KOPT-K1 (cell line): ENCODE data around the gene RNPC3.
A peak's percentile ranks its signal among the peaks of the same experiment; 100 is the strongest.

ENCODE experiments used
- H3K27ac ChIP-seq: fragments of 200-600 bp; sonication (generic); 2 replicates; pipeline ENCODE4 v1.5.1; 2016; ENCODE audit warnings: antibody characterized with exemption, mild to moderate bottlenecking, low read depth, low read length; ENCODE audit not compliant: poor library complexity, severe bottlenecking
- H3K36me3 ChIP-seq: fragments of 200-600 bp; sonication (generic); 2 replicates; pipeline ENCODE4 v1.5.1; 2017; ENCODE audit warnings: antibody characterized with exemption, mild to moderate bottlenecking, low read length, moderate library complexity; ENCODE audit not compliant: insufficient read depth
- H3K9me3 ChIP-seq: fragments of 200-600 bp; sonication (generic); 2 replicates; pipeline ENCODE4 v1.5.1; 2017; ENCODE audit warnings: antibody characterized with exemption, low read length, mild to moderate bottlenecking; ENCODE audit not compliant: insufficient read depth, poor library complexity, severe bottlenecking

Gene RNPC3, protein sequence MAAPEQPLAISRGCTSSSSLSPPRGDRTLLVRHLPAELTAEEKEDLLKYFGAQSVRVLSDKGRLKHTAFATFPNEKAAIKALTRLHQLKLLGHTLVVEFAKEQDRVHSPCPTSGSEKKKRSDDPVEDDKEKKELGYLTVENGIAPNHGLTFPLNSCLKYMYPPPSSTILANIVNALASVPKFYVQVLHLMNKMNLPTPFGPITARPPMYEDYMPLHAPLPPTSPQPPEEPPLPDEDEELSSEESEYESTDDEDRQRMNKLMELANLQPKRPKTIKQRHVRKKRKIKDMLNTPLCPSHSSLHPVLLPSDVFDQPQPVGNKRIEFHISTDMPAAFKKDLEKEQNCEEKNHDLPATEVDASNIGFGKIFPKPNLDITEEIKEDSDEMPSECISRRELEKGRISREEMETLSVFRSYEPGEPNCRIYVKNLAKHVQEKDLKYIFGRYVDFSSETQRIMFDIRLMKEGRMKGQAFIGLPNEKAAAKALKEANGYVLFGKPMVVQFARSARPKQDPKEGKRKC

DNA sequence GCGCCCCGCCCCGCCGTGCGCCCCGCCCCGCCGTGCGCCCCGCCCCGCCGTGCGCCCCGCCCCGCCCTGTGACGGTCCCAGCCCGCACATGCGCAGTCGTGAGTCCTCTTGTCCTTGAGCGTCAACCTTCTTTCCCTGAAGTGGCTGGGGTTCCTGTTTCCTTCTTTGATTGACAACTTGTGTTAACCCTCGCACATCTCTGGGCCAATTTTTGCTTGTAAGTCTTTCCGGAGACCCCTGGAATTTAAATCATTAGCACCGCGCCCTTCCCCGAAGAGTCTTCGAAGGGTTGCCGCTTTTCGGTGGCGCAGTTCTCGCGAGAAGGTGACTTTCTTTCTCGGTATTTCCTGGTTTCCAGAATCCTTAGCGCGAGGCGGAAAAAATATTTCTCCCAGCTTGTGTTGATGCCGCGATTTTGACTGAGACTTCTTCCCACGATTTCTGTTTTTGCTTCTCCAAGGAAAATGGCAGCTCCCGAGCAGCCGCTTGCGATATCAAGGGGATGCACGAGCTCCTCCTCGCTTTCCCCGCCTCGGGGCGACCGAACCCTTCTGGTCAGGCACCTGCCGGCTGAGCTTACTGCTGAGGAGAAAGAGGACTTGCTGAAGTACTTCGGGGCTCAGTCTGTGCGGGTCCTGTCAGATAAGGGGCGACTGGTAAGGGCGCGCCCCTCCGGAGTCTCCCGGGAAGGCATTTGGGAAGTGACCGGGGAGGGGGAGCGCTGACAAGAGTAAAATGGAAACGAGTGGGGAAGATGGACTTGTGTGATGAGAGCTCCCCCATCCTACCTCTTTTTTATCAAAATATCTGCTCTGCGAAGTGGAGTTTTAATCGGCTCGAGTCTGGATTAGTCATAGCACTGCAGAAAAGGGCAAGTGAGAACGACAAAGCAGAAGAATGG lies at the start of gene RNPC3:
TSS of gene RNPC3 (plus strand) at position 93 of the 901 bp plus-strand sequence. CDS start at position 465, 372 bp downstream.
- Histone ChIP-seq H3K36me3 (peaks cover 32% of the 10 kb centered on the region), H3K9me3 (no peaks in the 10 kb centered on the region), H3K27ac (peak within 1 kb of the TSS; percentile 90)

DNA sequence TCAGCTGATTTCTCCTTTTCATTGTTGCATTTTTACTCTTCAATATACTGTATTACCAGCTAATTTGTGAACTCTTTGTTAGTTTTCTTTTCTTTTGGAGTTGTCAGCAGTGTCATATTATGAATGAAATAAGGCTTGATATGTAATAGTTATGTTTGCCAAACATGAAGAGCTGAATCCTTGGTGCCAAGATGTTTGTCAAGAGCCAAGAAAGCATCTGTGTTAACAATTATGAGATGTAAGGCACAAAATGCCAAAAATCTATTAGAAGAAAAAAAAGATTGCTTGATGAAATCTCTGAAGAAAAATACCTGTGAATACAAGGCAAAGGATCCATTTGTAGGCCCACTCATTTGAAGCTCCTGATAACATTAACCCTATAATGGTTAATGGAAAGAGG lies 48.4 kb upstream of the RNPC3 start:
- Histone ChIP-seq H3K36me3 (no peaks in the 10 kb centered on the region), H3K9me3 (no peaks in the 10 kb centered on the region), H3K27ac (no peak overlapping the region)

DNA sequence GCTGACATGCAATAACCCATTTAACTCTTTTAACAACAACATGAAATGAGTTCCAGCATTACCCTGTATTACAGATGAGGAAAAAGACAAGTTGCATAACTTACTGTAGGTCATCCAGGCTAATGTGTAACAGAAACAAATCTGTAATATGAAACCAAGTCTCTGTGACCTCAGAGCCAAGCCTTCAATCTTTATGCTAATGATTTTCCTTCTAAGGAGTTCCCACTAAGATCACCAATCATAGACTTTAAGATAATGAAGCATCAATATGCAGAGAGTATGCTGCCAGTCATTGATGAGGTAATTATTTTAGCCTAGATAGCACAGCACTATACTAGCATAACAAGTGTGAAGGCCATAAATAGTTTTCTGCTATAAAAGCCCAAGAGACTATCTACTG lies 35.6 kb upstream of the RNPC3 start:
- no peak overlapping the region for H3K27ac ChIP-seq
- H3K36me3 ChIP-seq, result no peaks in the 10 kb centered on the region
- H3K9me3 ChIP-seq, result no peaks in the 10 kb centered on the region

DNA sequence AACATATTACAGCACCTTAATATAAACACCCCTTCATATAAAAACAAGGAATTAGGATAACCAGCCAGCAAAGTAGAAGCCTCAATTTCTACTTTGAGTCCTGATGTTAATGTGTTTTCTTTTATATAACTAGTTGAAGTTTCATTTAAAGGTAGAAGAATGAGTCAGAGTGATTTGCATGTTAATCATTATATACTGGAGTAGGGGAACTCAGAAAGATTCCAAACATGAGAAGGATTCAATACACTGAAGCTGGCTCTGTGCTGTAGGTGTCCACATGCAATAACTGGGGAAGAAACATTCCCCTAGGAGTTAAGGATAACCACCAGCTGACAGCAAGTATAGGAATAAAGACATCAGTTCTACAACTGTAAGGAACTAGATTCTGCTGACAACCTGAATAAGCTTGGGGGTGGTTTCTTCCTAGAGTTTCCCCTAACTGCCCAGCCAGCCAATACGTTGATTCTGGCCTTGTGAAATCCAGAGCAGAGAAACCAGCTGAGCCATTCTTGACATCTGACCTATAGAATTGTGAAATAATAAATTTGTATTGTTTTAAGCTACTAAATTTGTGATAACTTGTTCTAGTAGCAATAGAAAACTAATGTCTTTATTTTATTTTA lies 33.4 kb upstream of the RNPC3 start:
- no peaks in the 10 kb centered on the region for H3K36me3 ChIP-seq
- H3K27ac ChIP-seq, result no peak overlapping the region
- no peaks in the 10 kb centered on the region for H3K9me3 ChIP-seq

DNA sequence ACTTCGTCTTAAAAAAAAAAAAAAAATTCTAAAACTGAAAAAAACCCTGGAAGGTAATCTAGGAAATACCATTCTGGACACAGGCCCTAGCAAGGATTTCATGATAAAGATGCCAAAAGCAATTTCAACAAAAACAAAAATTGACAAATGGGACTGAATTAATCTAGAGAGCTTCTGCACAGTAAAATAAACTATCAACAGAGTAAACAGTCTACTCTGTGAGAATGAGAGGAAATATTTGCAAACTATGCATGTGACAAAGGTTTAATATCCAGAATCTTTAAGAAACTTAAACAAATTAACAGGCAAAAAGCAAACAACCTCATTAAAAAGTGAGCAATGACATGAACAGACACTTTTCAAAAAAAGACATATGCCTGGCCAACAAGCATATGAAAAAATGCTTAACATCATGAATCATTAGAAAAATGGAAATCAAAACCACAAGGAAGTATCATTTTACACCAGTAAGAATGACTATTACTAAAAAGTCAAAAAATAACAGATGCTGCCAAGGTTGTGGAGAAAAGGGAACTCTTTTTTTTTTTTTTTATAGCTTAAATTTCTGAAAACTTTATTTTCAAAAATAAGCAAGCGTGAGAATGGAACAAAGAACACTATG lies 29.4 kb upstream of the RNPC3 start:
- no peaks in the 10 kb centered on the region for H3K9me3 ChIP-seq
- no peak overlapping the region for H3K27ac ChIP-seq
- no peaks in the 10 kb centered on the region for H3K36me3 ChIP-seq

DNA sequence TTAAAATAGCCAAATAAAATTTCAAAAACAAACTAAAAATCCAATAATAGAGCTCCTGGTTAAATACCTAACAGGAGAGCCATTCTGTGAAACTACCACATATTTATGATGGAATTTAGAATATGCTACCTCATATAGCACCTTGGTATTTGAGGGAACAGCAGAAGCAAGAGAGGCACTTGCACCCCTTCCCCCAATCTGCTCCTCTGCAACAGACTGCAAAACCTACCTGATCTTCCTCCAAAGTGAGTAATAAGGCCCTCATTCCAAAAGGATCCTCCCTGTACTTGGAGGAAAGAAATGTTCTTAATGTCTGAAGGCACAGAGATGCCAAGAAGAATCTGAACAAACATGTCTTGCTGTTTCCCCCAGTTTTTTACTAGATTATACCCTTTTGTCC lies 28.1 kb upstream of the RNPC3 start:
- Histone ChIP-seq H3K9me3 (no peaks in the 10 kb centered on the region), H3K36me3 (no peaks in the 10 kb centered on the region), H3K27ac (no peak overlapping the region)

DNA sequence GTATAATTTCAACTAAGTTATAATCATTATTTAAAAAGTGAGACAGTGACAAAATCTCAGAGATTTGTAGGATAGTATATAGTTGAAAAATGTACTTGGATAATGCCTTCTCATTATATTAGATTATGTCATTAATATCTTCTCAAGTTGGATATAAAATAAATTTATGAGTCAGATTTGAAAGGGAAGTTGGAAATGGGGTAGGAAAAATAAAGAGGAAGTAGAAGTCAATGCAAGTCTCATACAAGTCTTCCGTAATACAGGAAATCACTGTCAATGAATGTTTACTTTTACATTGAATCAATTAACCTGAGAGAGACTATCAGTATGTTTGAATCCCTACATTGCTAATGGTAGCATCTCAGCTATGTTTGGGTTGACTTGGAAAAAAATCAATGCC lies 16.2 kb upstream of the RNPC3 start:
- H3K36me3 ChIP-seq, result no peaks in the 10 kb centered on the region
- H3K27ac ChIP-seq, result no peak overlapping the region
- no peaks in the 10 kb centered on the region for H3K9me3 ChIP-seq

DNA sequence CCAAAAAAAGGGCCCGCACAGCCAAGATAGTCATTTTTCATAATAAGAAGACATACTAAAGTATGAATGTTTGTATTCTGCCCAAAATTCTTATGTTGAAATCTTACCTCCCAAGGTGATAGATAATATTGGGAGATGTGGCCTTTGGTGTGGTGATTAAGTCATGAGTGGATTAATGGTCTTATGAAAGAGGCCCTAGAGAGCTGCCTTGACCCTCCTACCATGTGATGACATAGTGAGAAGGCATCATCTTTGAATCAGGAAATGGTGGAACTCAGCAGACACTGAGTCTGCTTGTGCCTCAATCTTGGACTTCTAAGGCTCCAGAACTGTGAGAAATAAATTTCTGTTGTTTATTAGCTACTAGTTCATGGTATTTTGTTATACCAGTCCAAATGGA lies 11.8 kb upstream of the RNPC3 start:
- Histone ChIP-seq H3K27ac (no peak overlapping the region), H3K9me3 (no peaks in the 10 kb centered on the region), H3K36me3 (no peaks in the 10 kb centered on the region)

DNA sequence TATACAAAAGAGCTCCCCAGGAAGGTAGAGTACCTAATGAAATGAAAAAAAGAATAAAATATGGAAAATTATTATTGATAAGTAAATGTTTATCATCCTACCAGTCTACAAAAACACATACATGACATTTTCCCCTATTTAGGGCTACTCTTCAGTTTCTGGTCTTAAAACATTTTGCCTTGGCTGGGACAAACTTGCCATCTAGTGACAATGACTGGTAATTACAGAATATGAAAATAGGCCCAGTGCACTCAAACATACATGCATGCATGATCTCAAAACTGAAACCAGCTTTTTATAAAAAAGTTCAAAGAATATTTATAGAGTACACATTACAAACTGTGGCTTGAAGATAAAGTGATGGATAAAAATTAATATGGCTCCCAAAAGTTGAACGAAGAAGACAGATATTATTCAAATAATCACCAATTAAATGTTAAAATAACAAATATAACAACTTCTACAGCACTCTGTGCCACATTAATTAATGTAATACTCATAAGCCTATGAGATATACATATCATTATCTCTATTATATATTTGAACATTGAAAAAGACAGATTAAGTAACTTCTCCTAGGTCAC lies 10.5 kb upstream of the RNPC3 start:
- no peak overlapping the region for H3K27ac ChIP-seq

DNA sequence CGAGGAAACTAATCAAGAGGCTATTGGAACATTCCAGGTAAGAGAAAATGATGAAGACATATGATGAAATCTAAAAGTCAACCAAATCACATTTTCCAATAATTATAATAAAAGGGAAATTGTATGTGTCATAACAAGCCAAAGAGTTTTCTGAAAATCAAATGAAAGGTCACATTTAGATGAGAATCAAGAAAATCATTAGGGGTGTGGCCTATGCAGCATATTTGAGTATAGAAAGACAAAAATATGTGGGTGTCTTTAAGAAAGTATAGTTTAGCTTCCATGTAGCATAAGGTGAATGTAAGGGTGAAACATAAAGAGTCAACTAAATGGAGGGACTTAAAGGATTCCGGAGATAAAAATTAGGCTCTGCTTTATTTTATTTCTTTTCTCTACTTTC lies 9.2 kb upstream of the RNPC3 start:
- Histone ChIP-seq H3K27ac (no peak overlapping the region), H3K36me3 (no peaks in the 10 kb centered on the region), H3K9me3 (no peaks in the 10 kb centered on the region)

More for the DNA sequence above, 10.5 kb upstream of the RNPC3 start:
- Histone ChIP-seq H3K9me3 (no peaks in the 10 kb centered on the region), H3K36me3 (no peaks in the 10 kb centered on the region)

DNA sequence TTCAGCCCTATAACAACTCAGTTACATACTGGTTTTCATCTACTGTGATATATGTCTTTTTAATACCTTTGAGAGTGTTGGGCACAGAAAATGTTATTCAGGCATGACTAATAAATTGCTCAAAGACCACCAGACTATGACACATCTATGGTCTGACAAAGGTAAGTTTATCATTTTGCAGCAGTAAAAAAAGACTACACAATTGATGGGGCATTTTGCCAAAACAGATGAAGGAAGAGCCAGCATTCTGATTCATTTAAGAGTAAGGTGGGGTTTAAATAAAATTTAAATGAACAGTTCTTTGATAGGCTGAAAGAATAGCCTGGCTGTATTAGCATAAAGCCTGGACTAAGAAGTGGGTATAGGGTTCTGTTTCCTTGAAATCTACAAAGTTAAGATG lies 8.8 kb upstream of the RNPC3 start:
- no peak overlapping the region for H3K27ac ChIP-seq
- H3K36me3 ChIP-seq, result no peaks in the 10 kb centered on the region
- H3K9me3 ChIP-seq, result no peaks in the 10 kb centered on the region

DNA sequence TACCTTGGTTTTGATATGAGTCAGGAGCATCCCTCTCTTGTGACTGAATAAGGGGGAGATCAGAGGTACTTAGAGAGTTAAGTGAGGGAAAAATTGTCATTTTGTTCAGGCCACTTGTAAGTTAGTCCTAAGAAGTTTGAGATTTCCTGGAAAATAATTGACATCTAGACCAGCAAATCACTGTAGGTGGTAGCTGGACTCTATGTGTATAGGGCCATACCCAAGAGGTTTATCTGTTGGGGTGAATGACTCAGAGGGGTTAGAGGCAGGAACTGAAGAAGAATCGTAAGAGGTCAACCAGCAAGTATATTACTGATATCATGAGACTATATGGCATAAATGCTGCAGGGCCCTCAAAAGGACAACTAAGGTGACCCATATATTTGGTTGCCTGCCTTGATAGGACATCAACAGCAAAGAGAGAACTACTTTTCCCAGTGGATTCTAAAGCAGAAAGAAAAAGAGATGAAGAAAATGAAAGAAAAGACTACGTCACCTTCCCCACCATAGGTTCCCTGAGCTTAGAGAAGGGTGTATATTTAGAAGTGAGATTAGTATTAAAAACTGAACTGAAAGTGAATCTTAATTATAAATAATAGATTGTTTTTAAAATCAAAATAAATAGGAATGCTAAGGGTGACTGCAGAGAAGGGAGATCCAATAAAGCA lies 8.0 kb upstream of the RNPC3 start:
- Histone ChIP-seq H3K36me3 (no peaks in the 10 kb centered on the region), H3K9me3 (no peaks in the 10 kb centered on the region), H3K27ac (no peak overlapping the region)

DNA sequence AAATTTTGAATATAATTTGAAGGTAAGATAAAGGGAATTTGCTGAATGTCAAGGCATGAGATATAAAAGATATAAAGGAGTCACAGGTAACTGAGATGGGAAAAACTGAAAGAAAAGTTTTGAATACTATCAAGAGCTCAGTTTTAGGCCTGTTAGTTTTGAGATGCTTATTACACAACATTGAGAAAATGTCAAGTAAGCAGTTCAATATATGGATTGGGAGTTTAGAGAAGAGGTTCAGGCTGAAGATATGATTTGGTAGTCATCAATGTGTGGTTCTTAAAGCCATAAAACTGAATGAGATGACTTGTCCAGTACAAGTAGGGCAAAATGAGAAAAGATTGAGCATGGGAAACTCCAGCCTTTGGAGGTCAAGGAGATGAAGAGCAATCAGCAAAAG lies 4.7 kb upstream of the RNPC3 start:
- no peaks in the 10 kb centered on the region for H3K9me3 ChIP-seq
- no peaks in the 10 kb centered on the region for H3K36me3 ChIP-seq
- no peak overlapping the region for H3K27ac ChIP-seq

DNA sequence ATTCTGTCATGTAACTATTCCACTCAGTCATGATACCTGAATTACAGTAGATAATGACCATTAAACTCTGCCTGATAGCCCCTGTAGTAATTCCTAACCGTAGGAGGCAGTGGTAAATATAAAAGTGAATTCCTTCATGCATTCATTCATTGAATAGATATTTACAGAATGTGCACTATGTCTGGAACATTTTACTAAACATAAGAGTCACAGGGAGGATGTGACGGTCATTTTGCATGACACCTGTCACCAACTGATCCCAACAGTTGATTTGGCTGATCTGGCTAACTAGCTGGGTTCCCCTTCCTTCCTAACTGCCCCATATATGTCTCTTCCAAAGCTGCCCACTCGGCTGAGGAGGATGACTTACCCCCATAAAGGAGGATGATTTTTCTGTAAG lies 2.2 kb upstream of the RNPC3 start:
- H3K9me3 ChIP-seq, result no peaks in the 10 kb centered on the region
- no peak overlapping the region for H3K27ac ChIP-seq
- H3K36me3 ChIP-seq, result peaks cover 8% of the 10 kb centered on the region; the same call in 1 of the 2 replicates
